SU-DHL-6 (cell line): ENCODE results near the gene ERRFI1.

Source experiments
- CTCF ChIP-seq: fragments of 200-600 bp; sonication (generic); IDR thresholded peaks from one replicate; pipeline ENCODE4 v1.5.1; 2017; ENCODE audit warnings: antibody characterized with exemption, mild to moderate bottlenecking, low read length, moderate library complexity; ENCODE audit not compliant: insufficient read depth, poor library complexity, severe bottlenecking
- EZH2phosphoT487 ChIP-seq: fragments of 200-600 bp; sonication (generic), shearing (Covaris generic); conservative IDR thresholded peaks from 2 replicates; pipeline ENCODE4 v1.6.1; 2018; ENCODE audit warnings: mild to moderate bottlenecking, antibody characterized with exemption, low read length, moderate library complexity, mixed read lengths

- TF ChIP-seq CTCF: no peak
- TF ChIP-seq EZH2phosphoT487: no peak
These were observed 12.3 kb downstream of the ERRFI1 start for GRCh38 chr1:8013800-8014199.
